Measurements from ENCODE around the gene KIAA1217.

DNA sequence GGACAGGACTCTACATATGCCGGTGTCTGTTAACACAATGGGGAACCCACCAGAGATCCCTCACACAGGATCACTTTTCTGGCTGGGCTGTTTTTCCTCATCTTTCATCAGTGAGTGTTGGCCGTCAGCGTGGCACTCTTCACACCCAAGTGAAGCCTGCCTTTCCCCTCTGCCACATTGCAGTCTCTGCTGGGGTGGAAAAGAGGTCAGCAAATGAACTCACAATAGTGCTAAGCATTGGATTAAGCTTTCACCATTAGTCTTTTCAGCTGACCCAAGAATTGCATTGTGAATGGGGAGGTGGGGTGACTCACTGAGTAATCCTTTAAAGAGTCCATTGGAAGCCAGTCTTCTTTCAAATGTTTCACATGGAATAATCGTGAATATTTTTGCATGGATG, 143.0 kb downstream of the KIAA1217 start:
- TF ChIP-seq, protein P1, sequence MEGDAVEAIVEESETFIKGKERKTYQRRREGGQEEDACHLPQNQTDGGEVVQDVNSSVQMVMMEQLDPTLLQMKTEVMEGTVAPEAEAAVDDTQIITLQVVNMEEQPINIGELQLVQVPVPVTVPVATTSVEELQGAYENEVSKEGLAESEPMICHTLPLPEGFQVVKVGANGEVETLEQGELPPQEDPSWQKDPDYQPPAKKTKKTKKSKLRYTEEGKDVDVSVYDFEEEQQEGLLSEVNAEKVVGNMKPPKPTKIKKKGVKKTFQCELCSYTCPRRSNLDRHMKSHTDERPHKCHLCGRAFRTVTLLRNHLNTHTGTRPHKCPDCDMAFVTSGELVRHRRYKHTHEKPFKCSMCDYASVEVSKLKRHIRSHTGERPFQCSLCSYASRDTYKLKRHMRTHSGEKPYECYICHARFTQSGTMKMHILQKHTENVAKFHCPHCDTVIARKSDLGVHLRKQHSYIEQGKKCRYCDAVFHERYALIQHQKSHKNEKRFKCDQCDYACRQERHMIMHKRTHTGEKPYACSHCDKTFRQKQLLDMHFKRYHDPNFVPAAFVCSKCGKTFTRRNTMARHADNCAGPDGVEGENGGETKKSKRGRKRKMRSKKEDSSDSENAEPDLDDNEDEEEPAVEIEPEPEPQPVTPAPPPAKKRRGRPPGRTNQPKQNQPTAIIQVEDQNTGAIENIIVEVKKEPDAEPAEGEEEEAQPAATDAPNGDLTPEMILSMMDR (IDR thresholded peaks at IDR 0.05; ENCODE audit: low read depth, low read length, poor library complexity, severe bottlenecking) = no peak
- no peak for TF ChIP-seq EZH2phosphoT487 (IDR thresholded peaks at IDR 0.05; ENCODE audit: borderline replicate concordance, low read length)
